ENCODE measurements around the gene TRPM6. TPM values are rescaled to one million over a fixed set of nuclear protein-coding genes. Genes with fewer than 3 reads are reported as not detected.

The TRPM6 gene
- polyA plus RNA-seq, 3 donors from 2014 or later: not detected

GRCh38 chr9:74696520-74696919, 191.2 kb downstream of the TRPM6 start:
- Mint-ChIP-seq H3K27ac (no peak overlapping the region), H3K4me3 (no peak overlapping the region), H3K9me3 (peaks cover 0 to 8% (median 0%) of the 10 kb centered on the region in 6 donors)

GRCh38 chr9:74691058-74691457, 196.7 kb downstream of the TRPM6 start:
- Mint-ChIP-seq H3K4me1 (no peaks in the 10 kb centered on the region), H3K27ac (no peak overlapping the region), H3K27me3 (ENCODE audit: low read depth in 3 of 3) (peaks cover 1 to 3% (median 2%) of the 10 kb centered on the region in 3 donors), H3K9me3 (peaks cover 0 to 2% (median 0%) of the 10 kb centered on the region in 6 donors), H3K36me3 (no peaks in the 10 kb centered on the region), H3K4me3 (no peak overlapping the region)
- DNase-seq: no peak

More at GRCh38 chr9:74696520-74696919, 191.2 kb downstream of the TRPM6 start:
- peaks cover 4 to 7% (median 4%) of the 10 kb centered on the region in 3 donors for H3K27me3 Mint-ChIP-seq (ENCODE audit: low read depth in 3 of 3)
- DNase-seq: no peak
- H3K36me3 Mint-ChIP-seq: no peaks in the 10 kb centered on the region
- H3K4me1 Mint-ChIP-seq: no peaks in the 10 kb centered on the region

GRCh38 chr9:74683322-74683721, 204.4 kb downstream of the TRPM6 start:
- no peak for DNase-seq
- Mint-ChIP-seq H3K27ac (no peak overlapping the region), H3K36me3 (no peaks in the 10 kb centered on the region), H3K27me3 (ENCODE audit: low read depth in 3 of 3) (peaks cover 2 to 8% (median 5%) of the 10 kb centered on the region in 3 donors), H3K9me3 (peaks cover 0 to 1% (median 0%) of the 10 kb centered on the region in 6 donors), H3K4me1 (no peaks in the 10 kb centered on the region), H3K4me3 (no peak overlapping the region)

GRCh38 chr9:74681906-74682305, 205.8 kb downstream of the TRPM6 start:
- Mint-ChIP-seq H3K9me3 (no peaks in the 10 kb centered on the region), H3K4me3 (no peak overlapping the region), H3K27ac (no peak overlapping the region), H3K4me1 (no peaks in the 10 kb centered on the region), H3K27me3 (ENCODE audit: low read depth in 3 of 3) (peaks cover 2 to 5% (median 5%) of the 10 kb centered on the region in 3 donors), H3K36me3 (no peaks in the 10 kb centered on the region)
- DNase-seq: no peak

- Mint-ChIP-seq H3K27ac (no peak overlapping the region), H3K36me3 (no peaks in the 10 kb centered on the region), H3K4me1 (no peaks in the 10 kb centered on the region), H3K4me3 (no peak overlapping the region), H3K9me3 (no peaks in the 10 kb centered on the region), H3K27me3 (ENCODE audit: low read depth in 3 of 3) (peaks cover 0 to 5% (median 2%) of the 10 kb centered on the region in 3 donors)
- DNase-seq: no peak
Measured at GRCh38 chr9:74674077-74674476, 213.6 kb downstream of the TRPM6 start.

Other genes with a start within 250 kb of the TRPM6 start
- 1 to 10 TPM; 1.6 to 5.5 (median 2.3) TPM for gene C9orf40, start 65.0 kb upstream of the TRPM6 start, polyA plus RNA-seq
- 10 to 100 TPM in 2 of 3 donors, 1 to 10 TPM in 1; 9.1 to 16.2 (median 15.2) TPM for gene CARNMT1, start 140.4 kb upstream of the TRPM6 start, polyA plus RNA-seq
- 10 to 100 TPM; 35.2 to 95.8 (median 38.6) TPM for gene NMRK1, start 200.2 kb upstream of the TRPM6 start, polyA plus RNA-seq
- gene OSTF1, start 200.6 kb upstream of the TRPM6 start, polyA plus RNA-seq: 100 to 1,000 TPM; 352 to 383 (median 365) TPM